GM12878 (cell line): ENCODE data around the gene MAFG.

ENCODE experiments used
- NR2C2 ChIP-seq: IDR thresholded peaks from 2 replicates; pipeline ENCODE4 v1.6.1; 2011; ENCODE audit warnings: borderline replicate concordance, low read depth; ENCODE audit not compliant: control insufficient read depth, insufficient read length
- SIX5 ChIP-seq: IDR thresholded peaks from 2 replicates; pipeline ENCODE4 v1.6.1; 2011; ENCODE audit warnings: mild to moderate bottlenecking, low read depth, low read length, moderate library complexity; ENCODE audit not compliant: severe bottlenecking
- TF ChIP-seq, protein P1 (sequence below), 3 experiments: IDR thresholded peaks in 2 of 3; conservative IDR thresholded peaks in 1 of 3; 2 replicates each; pipeline ENCODE4 v1.5.1; 2011; ENCODE audit warnings: low read depth in 3 of 3, low read length in 3 of 3, mild to moderate bottlenecking in 3 of 3, control low read depth in 2 of 3, moderate library complexity in 2 of 3, inconsistent platforms in 1 of 3, mixed read lengths in 1 of 3; ENCODE audit not compliant: control insufficient read depth in 2 of 3, insufficient read depth in 1 of 3; ENCODE audit errors: extremely low read depth in 1 of 3

GRCh38 chr17:81960130-81960958, 32.8 kb upstream of the MAFG start:
- TF ChIP-seq, protein P1, sequence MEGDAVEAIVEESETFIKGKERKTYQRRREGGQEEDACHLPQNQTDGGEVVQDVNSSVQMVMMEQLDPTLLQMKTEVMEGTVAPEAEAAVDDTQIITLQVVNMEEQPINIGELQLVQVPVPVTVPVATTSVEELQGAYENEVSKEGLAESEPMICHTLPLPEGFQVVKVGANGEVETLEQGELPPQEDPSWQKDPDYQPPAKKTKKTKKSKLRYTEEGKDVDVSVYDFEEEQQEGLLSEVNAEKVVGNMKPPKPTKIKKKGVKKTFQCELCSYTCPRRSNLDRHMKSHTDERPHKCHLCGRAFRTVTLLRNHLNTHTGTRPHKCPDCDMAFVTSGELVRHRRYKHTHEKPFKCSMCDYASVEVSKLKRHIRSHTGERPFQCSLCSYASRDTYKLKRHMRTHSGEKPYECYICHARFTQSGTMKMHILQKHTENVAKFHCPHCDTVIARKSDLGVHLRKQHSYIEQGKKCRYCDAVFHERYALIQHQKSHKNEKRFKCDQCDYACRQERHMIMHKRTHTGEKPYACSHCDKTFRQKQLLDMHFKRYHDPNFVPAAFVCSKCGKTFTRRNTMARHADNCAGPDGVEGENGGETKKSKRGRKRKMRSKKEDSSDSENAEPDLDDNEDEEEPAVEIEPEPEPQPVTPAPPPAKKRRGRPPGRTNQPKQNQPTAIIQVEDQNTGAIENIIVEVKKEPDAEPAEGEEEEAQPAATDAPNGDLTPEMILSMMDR (IDR thresholded peaks at IDR 0.05 in 2 of 3, conservative IDR thresholded peaks at IDR 0.05 in 1 of 3; ENCODE audit: control insufficient read depth in 2 of 3, extremely low read depth in 1 of 3, insufficient read depth in 1 of 3, low read depth in 3 of 3, low read length in 3 of 3), result no peak
- TF ChIP-seq SIX5, result no peak
- no peak for TF ChIP-seq NR2C2
